DOHH2 (cell line): Measurements from ENCODE around the gene EPHA8.

Experiments used
- H3F3A ChIP-seq: fragments of 200-600 bp; sonication (generic), shearing (Covaris generic); 2 replicates; pipeline ENCODE4 v1.6.0; 2016; ENCODE audit warnings: antibody characterized with exemption, mild to moderate bottlenecking; ENCODE audit not compliant: control insufficient read depth, insufficient read depth
- H3K27ac ChIP-seq: fragments of 200-600 bp; sonication (generic); 2 replicates; pipeline ENCODE4 v1.5.1; 2014; ENCODE audit warnings: low read depth, mild to moderate bottlenecking, low read length, moderate library complexity
- H3K27me3 ChIP-seq: fragments of 200-600 bp; sonication (generic); 2 replicates; pipeline ENCODE4 v1.6.1; 2014; ENCODE audit warnings: mild to moderate bottlenecking, low read length, mixed read lengths; ENCODE audit not compliant: control insufficient read depth
- H3K36me3 ChIP-seq: fragments of 200-600 bp; sonication (generic); 2 replicates; pipeline ENCODE4 v1.6.1; 2014; ENCODE audit warnings: mild to moderate bottlenecking, low read length, moderate library complexity, mixed read lengths; ENCODE audit not compliant: control insufficient read depth
- H3K4me1 ChIP-seq: fragments of 200-600 bp; sonication (generic); 2 replicates; pipeline ENCODE4 v1.6.1; 2014; ENCODE audit warnings: mild to moderate bottlenecking, low read length, mixed read lengths; ENCODE audit not compliant: control insufficient read depth
- H3K4me2 ChIP-seq: fragments of 200-600 bp; sonication (generic); 2 replicates; pipeline ENCODE4 v1.6.0; 2014; ENCODE audit warnings: mild to moderate bottlenecking, low read length, moderate library complexity
- H3K4me3 ChIP-seq: fragments of 200-600 bp; sonication (generic); 2 replicates; pipeline ENCODE4 v1.5.1; 2014; ENCODE audit warnings: mild to moderate bottlenecking, low read length, mixed read lengths
- H3K79me2 ChIP-seq: fragments of 200-600 bp; sonication (generic); 2 replicates; pipeline ENCODE4 v1.6.1; 2014; ENCODE audit warnings: mild to moderate bottlenecking, low read length, mixed read lengths; ENCODE audit not compliant: control insufficient read depth
- H3K9me2 ChIP-seq: fragments of 200-600 bp; sonication (generic); replicated peaks from 2 replicates; pipeline ENCODE4 v1.6.1; 2014; ENCODE audit warnings: mild to moderate bottlenecking, low read length, mixed read lengths; ENCODE audit not compliant: control insufficient read depth
- H3K9me3 ChIP-seq: fragments of 200-600 bp; sonication (generic); 2 replicates; pipeline ENCODE4 v1.6.1; 2014; ENCODE audit warnings: antibody characterized with exemption, low read length, mixed read lengths; ENCODE audit not compliant: control insufficient read depth, insufficient read depth
- H4K20me1 ChIP-seq: fragments of 200-600 bp; sonication (generic); 2 replicates; pipeline ENCODE4 v1.6.0; 2014; ENCODE audit warnings: low read depth, mild to moderate bottlenecking, antibody characterized with exemption, low read length, moderate library complexity; ENCODE audit not compliant: control insufficient read depth, insufficient read depth
- CTCF ChIP-seq: fragments of 200-600 bp; sonication (generic); IDR thresholded peaks from one replicate; pipeline ENCODE4 v1.5.1; 2014; ENCODE audit warnings: antibody characterized with exemption, mild to moderate bottlenecking, low read depth, low read length; ENCODE audit not compliant: poor library complexity, severe bottlenecking
- EZH2phosphoT487 ChIP-seq: fragments of 200-600 bp; sonication (generic); IDR thresholded peaks from 2 replicates; pipeline ENCODE4 v1.6.1; 2017; ENCODE audit warnings: borderline replicate concordance, mild to moderate bottlenecking, antibody characterized with exemption, low read length, moderate library complexity, mixed read lengths

The EPHA8 gene

GRCh38 chr1:22636927-22637326 is 73.6 kb downstream of the EPHA8 start:
- Histone ChIP-seq H3K4me3 (no peak overlapping the region), H3K27ac (no peak overlapping the region), H3K9me2 (no peaks in the 10 kb centered on the region), H3K4me2 (no peak overlapping the region), H4K20me1 (no peaks in the 10 kb centered on the region), H3K9me3 (no peaks in the 10 kb centered on the region), H3K4me1 (no peaks in the 10 kb centered on the region), H3F3A (no peaks in the 10 kb centered on the region), H3K27me3 (no peaks in the 10 kb centered on the region), H3K36me3 (no peaks in the 10 kb centered on the region), H3K79me2 (no peaks in the 10 kb centered on the region)
- TF ChIP-seq EZH2phosphoT487: no peak
- no peak for TF ChIP-seq CTCF

GRCh38 chr1:22637907-22638445 is 74.7 kb downstream of the EPHA8 start:
- no peaks in the 10 kb centered on the region for H3K79me2 ChIP-seq
- H3K4me2 ChIP-seq: no peak overlapping the region
- H3K9me3 ChIP-seq: no peaks in the 10 kb centered on the region
- no peak overlapping the region for H3K27ac ChIP-seq
- no peaks in the 10 kb centered on the region for H3K9me2 ChIP-seq
- H3K36me3 ChIP-seq: no peaks in the 10 kb centered on the region
- no peaks in the 10 kb centered on the region for H3K4me1 ChIP-seq
- no peak overlapping the region for H3K4me3 ChIP-seq
- H3K27me3 ChIP-seq: no peaks in the 10 kb centered on the region
- TF ChIP-seq CTCF: no peak
- TF ChIP-seq EZH2phosphoT487: no peak
- H3F3A ChIP-seq: no peaks in the 10 kb centered on the region
- H4K20me1 ChIP-seq: no peaks in the 10 kb centered on the region

GRCh38 chr1:22638476-22639234 is 75.4 kb downstream of the EPHA8 start:
- no peak overlapping the region for H3K27ac ChIP-seq
- no peaks in the 10 kb centered on the region for H3K36me3 ChIP-seq
- no peaks in the 10 kb centered on the region for H3K79me2 ChIP-seq
- H3K27me3 ChIP-seq: no peaks in the 10 kb centered on the region
- no peaks in the 10 kb centered on the region for H3K9me2 ChIP-seq
- no peak for TF ChIP-seq CTCF
- no peak for TF ChIP-seq EZH2phosphoT487
- H3K4me1 ChIP-seq: no peaks in the 10 kb centered on the region
- no peaks in the 10 kb centered on the region for H3K9me3 ChIP-seq
- H4K20me1 ChIP-seq: no peaks in the 10 kb centered on the region
- H3F3A ChIP-seq: no peaks in the 10 kb centered on the region
- no peak overlapping the region for H3K4me2 ChIP-seq
- H3K4me3 ChIP-seq: no peak overlapping the region
